HL-60 (cell line): ENCODE measurements around the gene CORO1C.

Experiments used
- GABPA ChIP-seq: IDR thresholded peaks from 2 replicates; pipeline ENCODE4 v1.6.1; 2012; ENCODE audit warnings: low read depth
- TF ChIP-seq, protein P1 (sequence below): IDR thresholded peaks from one replicate; pipeline ENCODE4 v1.5.1; 2011; ENCODE audit warnings: low read length, control low read depth, inconsistent platforms; ENCODE audit not compliant: insufficient read depth
- TF ChIP-seq, protein P2 (sequence below): IDR thresholded peaks from 2 replicates; pipeline ENCODE4 v1.6.1; 2012; ENCODE audit warnings: low read depth; ENCODE audit not compliant: insufficient replicate concordance

DNA sequence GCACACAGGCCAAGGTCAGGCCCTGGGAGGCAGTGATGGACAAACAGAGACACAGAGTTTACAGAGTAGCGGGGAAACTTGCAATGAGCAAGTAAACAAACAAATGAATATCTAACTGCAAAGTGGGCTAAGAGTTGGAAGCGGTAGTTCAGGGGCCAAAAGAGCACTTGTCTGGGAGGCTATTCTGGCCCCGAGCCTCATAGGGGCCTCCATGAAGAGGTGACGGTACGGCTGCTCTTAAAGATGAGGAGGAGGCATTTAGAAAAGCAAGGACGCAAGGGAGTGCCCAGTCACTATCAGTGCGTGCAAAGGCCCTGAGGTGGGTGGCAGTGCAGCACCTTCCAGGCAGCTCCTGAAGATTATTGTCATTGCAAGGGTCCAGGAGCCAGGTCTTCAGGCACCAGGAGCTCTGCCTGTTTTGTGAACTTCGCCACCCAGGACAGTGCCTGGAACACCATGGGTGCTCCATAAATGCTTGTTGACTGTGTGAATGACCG lies 129.1 kb downstream of the CORO1C start:
- TF ChIP-seq, protein P1, sequence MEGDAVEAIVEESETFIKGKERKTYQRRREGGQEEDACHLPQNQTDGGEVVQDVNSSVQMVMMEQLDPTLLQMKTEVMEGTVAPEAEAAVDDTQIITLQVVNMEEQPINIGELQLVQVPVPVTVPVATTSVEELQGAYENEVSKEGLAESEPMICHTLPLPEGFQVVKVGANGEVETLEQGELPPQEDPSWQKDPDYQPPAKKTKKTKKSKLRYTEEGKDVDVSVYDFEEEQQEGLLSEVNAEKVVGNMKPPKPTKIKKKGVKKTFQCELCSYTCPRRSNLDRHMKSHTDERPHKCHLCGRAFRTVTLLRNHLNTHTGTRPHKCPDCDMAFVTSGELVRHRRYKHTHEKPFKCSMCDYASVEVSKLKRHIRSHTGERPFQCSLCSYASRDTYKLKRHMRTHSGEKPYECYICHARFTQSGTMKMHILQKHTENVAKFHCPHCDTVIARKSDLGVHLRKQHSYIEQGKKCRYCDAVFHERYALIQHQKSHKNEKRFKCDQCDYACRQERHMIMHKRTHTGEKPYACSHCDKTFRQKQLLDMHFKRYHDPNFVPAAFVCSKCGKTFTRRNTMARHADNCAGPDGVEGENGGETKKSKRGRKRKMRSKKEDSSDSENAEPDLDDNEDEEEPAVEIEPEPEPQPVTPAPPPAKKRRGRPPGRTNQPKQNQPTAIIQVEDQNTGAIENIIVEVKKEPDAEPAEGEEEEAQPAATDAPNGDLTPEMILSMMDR: no peak
- TF ChIP-seq GABPA: no peak
- TF ChIP-seq, protein P2, sequence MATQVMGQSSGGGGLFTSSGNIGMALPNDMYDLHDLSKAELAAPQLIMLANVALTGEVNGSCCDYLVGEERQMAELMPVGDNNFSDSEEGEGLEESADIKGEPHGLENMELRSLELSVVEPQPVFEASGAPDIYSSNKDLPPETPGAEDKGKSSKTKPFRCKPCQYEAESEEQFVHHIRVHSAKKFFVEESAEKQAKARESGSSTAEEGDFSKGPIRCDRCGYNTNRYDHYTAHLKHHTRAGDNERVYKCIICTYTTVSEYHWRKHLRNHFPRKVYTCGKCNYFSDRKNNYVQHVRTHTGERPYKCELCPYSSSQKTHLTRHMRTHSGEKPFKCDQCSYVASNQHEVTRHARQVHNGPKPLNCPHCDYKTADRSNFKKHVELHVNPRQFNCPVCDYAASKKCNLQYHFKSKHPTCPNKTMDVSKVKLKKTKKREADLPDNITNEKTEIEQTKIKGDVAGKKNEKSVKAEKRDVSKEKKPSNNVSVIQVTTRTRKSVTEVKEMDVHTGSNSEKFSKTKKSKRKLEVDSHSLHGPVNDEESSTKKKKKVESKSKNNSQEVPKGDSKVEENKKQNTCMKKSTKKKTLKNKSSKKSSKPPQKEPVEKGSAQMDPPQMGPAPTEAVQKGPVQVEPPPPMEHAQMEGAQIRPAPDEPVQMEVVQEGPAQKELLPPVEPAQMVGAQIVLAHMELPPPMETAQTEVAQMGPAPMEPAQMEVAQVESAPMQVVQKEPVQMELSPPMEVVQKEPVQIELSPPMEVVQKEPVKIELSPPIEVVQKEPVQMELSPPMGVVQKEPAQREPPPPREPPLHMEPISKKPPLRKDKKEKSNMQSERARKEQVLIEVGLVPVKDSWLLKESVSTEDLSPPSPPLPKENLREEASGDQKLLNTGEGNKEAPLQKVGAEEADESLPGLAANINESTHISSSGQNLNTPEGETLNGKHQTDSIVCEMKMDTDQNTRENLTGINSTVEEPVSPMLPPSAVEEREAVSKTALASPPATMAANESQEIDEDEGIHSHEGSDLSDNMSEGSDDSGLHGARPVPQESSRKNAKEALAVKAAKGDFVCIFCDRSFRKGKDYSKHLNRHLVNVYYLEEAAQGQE: no peak
